Left forelimb (tissue), 1 donor: ENCODE data around the gene PKP3.
"Not testable (repeated sequence)": the region's sequence is repeated elsewhere in the genome, so short reads cannot be mapped to it uniquely, and the experiment has no call there.

Source experiments
- DNase-seq: peaks from one replicate; pipeline ENCODE4 v3.0.0-alpha.2; 2018; ENCODE audit warnings: low spot score

The PKP3 gene

GRCh38 chr11:379205-380094, 14.6 kb upstream of the PKP3 start:
- DNase-seq, result no peak

- no peak for DNase-seq
These were observed 13.9 kb upstream of the PKP3 start for GRCh38 chr11:380095-380480.

DNA sequence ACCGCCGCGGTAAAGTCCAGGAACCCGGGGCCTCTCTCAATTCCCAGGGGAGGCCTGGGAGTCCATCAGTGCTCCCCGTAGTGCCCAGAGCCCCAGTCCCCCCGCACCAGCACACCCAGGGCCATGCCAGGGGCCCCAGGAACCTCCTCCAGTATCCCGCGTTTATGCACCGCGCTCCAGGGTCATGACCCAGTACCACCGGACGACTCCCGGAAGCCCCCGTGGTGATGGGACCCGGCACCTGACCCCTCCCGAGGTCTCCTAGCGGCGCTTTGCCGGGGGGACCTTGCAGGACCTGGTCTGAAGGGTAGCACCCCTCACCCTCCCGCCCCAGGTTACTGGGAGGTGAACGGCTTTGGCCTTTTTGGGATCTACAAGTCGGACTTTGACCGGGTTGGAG, 13.5 kb upstream of the PKP3 start:
- no peak for DNase-seq

DNA sequence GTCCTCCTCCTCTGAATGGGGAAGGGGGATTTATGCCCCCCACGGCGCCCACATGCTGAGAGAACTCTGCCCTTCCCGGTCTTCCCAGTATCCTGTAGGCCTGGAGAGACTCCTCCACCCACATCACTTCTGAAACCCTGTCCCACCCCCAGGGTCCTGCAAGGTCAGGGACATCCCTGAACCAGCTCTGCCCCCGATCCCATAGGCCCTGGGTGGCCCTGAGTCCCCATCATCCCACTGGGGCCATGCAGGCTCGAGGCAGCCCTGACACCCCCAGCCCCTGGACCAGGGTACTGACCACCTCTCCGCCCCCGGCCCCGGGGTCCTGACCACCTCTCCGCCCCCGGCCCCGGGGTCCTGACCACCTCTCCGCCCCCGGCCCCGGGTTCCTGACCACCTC, 13.0 kb upstream of the PKP3 start:
- DNase-seq, result no peak

GRCh38 chr11:381501-382072, 12.4 kb upstream of the PKP3 start:
- DNase-seq, result no peak

GRCh38 chr11:382081-382629, 11.9 kb upstream of the PKP3 start:
- no peak for DNase-seq

DNA sequence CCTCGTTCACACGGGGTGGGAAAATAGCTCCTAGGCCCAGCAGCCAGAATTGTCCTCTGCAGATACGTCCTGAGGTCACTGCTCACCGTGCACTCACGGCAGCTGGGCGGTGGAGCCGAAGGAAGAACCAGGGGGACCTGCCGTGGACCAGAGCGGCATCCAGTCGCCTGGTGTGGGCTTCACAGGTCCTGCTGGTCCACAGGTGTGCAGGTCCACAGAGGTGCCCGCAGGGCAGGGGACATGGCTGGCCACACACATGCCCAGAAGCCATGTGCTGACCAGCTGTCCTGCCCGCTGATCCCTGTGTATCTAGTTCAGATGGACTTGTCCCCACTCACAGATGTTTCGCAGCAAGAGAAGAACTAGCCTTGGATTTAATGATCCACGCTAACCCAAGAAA, 10.6 kb upstream of the PKP3 start:
- DNase-seq, result no peak

- no peak for DNase-seq
These were observed 9.5 kb upstream of the PKP3 start for GRCh38 chr11:384511-384910.

DNA sequence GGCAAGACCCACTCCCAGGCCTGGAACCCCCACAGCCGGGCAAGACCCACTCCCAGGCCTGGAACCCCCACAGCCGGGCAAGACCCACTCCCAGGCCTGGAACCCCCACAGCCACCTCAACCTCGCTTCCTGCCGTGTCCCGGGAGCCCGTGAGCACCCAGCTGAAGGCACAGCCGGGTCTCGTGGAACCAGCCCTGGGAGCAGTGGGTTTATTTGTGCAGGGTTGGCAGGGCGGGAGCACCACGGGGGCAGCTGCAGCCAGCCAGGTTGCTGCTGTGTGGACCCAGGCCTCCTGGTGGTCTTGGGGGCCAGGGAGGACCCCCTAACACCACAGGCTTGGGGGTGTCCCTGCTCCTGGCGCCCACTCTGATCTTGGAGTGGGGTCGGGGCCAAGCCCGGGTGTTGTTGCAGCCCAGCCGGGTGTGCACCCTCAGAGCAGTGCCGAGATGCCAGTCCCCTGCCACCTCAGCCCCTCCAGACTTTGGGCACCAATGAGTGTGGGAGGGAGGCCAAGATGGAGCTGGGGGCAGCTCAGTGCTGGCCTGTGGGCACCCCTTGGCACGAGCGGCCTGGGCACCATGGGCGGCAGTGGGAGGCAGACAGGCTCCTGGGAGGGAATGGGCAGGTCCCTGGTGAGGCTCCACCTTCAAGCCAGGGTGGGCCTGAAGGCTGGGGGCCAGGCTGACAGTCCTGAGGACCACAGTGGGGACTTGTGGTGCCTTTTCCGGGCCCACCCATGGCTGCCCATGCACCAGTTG, 8.2 kb upstream of the PKP3 start:
- DNase-seq, result no peak

DNA sequence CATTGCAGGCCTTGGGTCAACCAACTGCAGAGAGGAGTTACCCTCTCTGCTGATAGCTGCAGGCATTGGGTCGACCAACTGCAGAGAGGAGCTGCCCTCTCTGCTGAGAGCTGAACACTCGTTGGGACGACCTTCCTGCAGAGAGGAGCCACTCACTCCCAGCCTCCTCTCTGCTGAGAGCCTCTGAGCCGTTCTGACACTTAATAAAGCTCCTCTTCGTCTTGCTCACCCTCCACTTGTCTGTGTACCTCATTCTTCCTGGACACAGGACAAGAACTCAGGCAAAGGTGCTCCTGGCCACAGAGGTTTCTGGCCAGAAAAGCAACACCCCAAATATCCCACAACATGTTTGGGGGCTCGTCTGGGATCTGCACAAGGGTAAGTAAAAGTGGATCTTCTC, 7.5 kb upstream of the PKP3 start:
- no peak for DNase-seq

DNA sequence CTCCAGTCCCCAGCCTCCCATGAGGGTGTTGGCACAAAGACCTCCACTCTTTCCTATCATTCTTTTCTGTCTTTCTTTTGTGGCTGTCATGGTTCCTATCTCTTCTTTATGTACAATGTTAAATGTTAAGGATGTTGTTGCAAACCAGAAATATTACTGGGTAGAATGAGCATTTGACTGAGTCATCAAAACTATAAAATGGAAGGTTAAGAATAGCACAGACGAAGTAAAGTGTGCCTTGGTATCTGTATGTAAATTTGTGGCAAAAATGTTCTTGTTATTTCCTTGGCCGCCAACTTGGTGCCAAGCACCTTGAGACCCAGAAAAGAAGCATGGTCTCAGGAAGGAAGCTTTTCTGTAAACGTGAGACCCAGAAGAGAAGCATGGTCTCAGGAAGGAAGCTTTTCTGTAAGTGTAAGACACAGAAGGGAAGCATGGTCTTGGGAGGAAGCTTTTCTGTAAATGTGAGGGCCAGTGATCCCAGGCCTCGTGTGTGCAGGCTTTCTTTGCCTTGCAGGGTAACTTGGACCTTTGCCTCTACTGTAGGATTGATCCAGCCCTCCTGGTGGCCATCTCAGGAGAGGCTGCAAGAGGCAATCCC, 6.7 kb upstream of the PKP3 start:
- no peak for DNase-seq

DNA sequence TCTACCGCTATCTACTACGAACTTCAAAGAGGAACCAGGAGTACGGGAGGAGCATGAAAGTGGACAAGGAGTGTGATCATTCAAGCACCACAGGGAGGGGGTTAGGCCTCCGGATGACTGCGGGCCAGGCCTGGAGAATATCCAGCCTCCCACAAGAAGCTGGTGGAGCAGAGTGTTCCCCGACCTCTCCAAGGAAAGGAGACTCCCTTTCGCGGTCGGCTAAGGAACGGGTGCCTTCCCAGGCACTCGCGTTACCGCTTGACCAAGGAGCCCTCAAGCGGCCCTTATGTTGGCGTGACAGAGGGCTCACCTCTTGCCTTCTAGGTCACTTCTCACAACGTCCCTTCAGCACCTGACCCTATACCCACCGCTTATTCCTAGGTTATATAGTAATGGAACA, 4.6 kb upstream of the PKP3 start:
- not testable (repeated sequence) for DNase-seq

GRCh38 chr11:390175-390574, 3.8 kb upstream of the PKP3 start:
- DNase-seq, result no peak

GRCh38 chr11:391117-392017, 2.6 kb upstream of the PKP3 start:
- no peak for DNase-seq

- no peak for DNase-seq
These were observed 1.8 kb upstream of the PKP3 start for GRCh38 chr11:392102-392777.

GRCh38 chr11:393219-394033, 583 bp upstream of the PKP3 start:
- DNase-seq, result no peak

- no peak for DNase-seq
These were observed 1.0 kb downstream of the PKP3 start for GRCh38 chr11:394858-395655.

DNA sequence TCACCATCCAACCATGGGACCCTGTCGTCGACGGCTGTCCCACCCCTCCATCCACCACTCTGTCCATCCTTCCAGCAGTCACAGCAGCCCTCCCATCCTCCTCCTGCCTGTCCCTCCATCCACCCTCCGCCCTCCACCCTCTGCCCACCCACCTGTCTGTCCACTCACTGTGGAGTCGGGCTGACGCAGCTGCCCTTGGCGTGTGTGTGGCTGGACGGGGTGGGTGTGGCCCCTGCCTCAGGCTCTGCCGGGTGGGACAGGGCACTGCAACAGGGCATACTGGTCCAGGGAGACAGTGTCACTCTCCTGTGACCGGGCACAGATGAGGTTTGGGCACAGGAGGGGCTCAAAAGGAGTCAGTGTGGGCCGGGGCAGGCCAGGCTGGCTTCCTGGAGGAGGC, 1.9 kb downstream of the PKP3 start:
- no peak for DNase-seq

- DNase-seq, result no peak
These were observed 2.5 kb downstream of the PKP3 start for GRCh38 chr11:396511-396947.
